CD8-positive, alpha-beta memory T cell (primary cell): ENCODE results near the gene TEX28. TPM values are rescaled to one million over a fixed set of nuclear protein-coding genes. Genes with fewer than 3 reads are reported as not detected.
A peak's percentile ranks its signal among the peaks of the same experiment; 100 is the strongest.
"Not testable (repeated sequence)": the region's sequence is repeated elsewhere in the genome, so short reads cannot be mapped to it uniquely, and the experiment has no call there.

Experiments
- CTCF ChIA-PET: fragments of 350-600 bp; sonication (Branson Sonifier 250); formaldehyde crosslinking; loops from one replicate; lab custom pipeline; 2021; ENCODE audit warnings: antibody characterized with exemption; lab: Charles Lee
- POLR2A ChIA-PET: fragments of 350-600 bp; sonication (Branson Sonifier 250); formaldehyde crosslinking; loops from one replicate; lab custom pipeline; 2021; ENCODE audit warnings: antibody characterized with exemption; lab: Charles Lee
- DNase-seq, 5 donors: peaks; one replicate each; pipeline versions ENCODE4 v3.0.0 to v3.0.0-alpha.2; 2020 to 2022; ENCODE audit warnings: mixed read lengths in 1 of 5
- H3K27ac ChIP-seq: one replicate; pipeline ENCODE4 v1.7.0; 2013; ENCODE audit warnings: low read depth, mild to moderate bottlenecking, low read length, moderate library complexity
- H3K27me3 ChIP-seq: 2 replicates; pipeline ENCODE4 v1.7.0; 2013; ENCODE audit warnings: low read length, mild to moderate bottlenecking; ENCODE audit not compliant: insufficient read depth, poor library complexity, severe bottlenecking
- H3K36me3 ChIP-seq: 2 replicates; pipeline ENCODE4 v1.7.0; 2013; ENCODE audit warnings: mild to moderate bottlenecking, low read length, moderate library complexity; ENCODE audit not compliant: insufficient read depth
- H3K4me1 ChIP-seq: 2 replicates; pipeline ENCODE4 v1.7.0; 2013; ENCODE audit warnings: mild to moderate bottlenecking, low read length, moderate library complexity; ENCODE audit not compliant: insufficient read depth
- H3K4me3 ChIP-seq: 2 replicates; pipeline ENCODE4 v1.7.0; 2013; ENCODE audit warnings: mild to moderate bottlenecking, low read length
- H3K9me3 ChIP-seq: 2 replicates; pipeline ENCODE4 v1.7.0; 2013; ENCODE audit warnings: mild to moderate bottlenecking, low read length
- H3K27ac Mint-ChIP-seq, 8 donors: one replicate each; pipeline ENCODE4 v1.8.0; 2020 to 2021; ENCODE audit warnings: mixed read lengths in 8 of 8, mild to moderate bottlenecking in 6 of 8, inconsistent platforms in 3 of 8, moderate library complexity in 3 of 8
- H3K27me3 Mint-ChIP-seq, 2 donors: one replicate each; pipeline ENCODE4 v1.8.0; 2020 to 2021; ENCODE audit warnings: mixed read lengths in 2 of 2, mild to moderate bottlenecking in 1 of 2, moderate library complexity in 1 of 2
- H3K36me3 Mint-ChIP-seq, 3 donors: one replicate each; pipeline ENCODE4 v1.8.0; 2020 to 2021; ENCODE audit warnings: mixed read lengths in 3 of 3, inconsistent platforms in 1 of 3, mild to moderate bottlenecking in 1 of 3
- H3K4me1 Mint-ChIP-seq, 3 donors: one replicate each; pipeline ENCODE4 v1.8.0; 2020 to 2021; ENCODE audit warnings: mixed read lengths in 3 of 3, inconsistent platforms in 1 of 3, mild to moderate bottlenecking in 1 of 3
- H3K4me3 Mint-ChIP-seq, 7 donors: one replicate each; pipeline ENCODE4 v1.8.0; 2020 to 2021; ENCODE audit warnings: mixed read lengths in 7 of 7, mild to moderate bottlenecking in 6 of 7, moderate library complexity in 4 of 7, inconsistent platforms in 2 of 7
- H3K9me3 Mint-ChIP-seq, 5 donors: one replicate each; pipeline ENCODE4 v1.8.0; 2020 to 2022; ENCODE audit warnings: mixed read lengths in 5 of 5, mild to moderate bottlenecking in 3 of 5, moderate library complexity in 2 of 5, inconsistent platforms in 1 of 5
- polyA plus RNA-seq: library from polyadenylated mRNA; unstranded; fragments of 300-500 nt; fragmentation: Illumina TruSeq; gene quantifications from one replicate; pipeline ENCODE4 v1.2.3, GENCODE V29; 2021
- total RNA-seq, 2 experiments: library from RNA; stranded (reverse); gene quantifications; one replicate each; pipeline ENCODE4 v1.2.3, GENCODE V29; 2021

TEX28 gene
- total and polyA plus RNA-seq, 3 experiments from 2014 or later, result not detected

GRCh38 chrX:154258711-154259110 is 36.2 kb downstream of the TEX28 start:
- H3K27me3 ChIP-seq, H3K36me3 ChIP-seq, H3K36me3 Mint-ChIP-seq, H3K4me3 Mint-ChIP-seq, H3K4me1 ChIP-seq, H3K4me1 Mint-ChIP-seq, DNase-seq, H3K4me3 ChIP-seq, H3K27ac ChIP-seq, H3K27ac Mint-ChIP-seq, H3K27me3 Mint-ChIP-seq, CTCF ChIA-PET, H3K9me3 ChIP-seq, H3K9me3 Mint-ChIP-seq, POLR2A ChIA-PET: not testable (repeated sequence)

GRCh38 chrX:154257282-154257681 is 37.6 kb downstream of the TEX28 start, which contains the start of gene OPN1MW3:
Gene OPN1MW3 (plus strand): TSS chrX:154257582. CDS start chrX:154257620, 38 bp downstream.
- H3K9me3 ChIP-seq, H3K4me1 Mint-ChIP-seq, H3K4me3 Mint-ChIP-seq, CTCF ChIA-PET, H3K27me3 ChIP-seq, H3K4me3 ChIP-seq, POLR2A ChIA-PET, H3K4me1 ChIP-seq, H3K27ac Mint-ChIP-seq, H3K27ac ChIP-seq, H3K9me3 Mint-ChIP-seq, H3K27me3 Mint-ChIP-seq, H3K36me3 Mint-ChIP-seq, H3K36me3 ChIP-seq, DNase-seq: not testable (repeated sequence)

- H3K27me3 ChIP-seq, H3K9me3 Mint-ChIP-seq, H3K9me3 ChIP-seq, H3K27ac Mint-ChIP-seq, DNase-seq, H3K27ac ChIP-seq, H3K4me1 Mint-ChIP-seq, POLR2A ChIA-PET, H3K4me3 ChIP-seq, H3K36me3 ChIP-seq, H3K4me1 ChIP-seq, H3K4me3 Mint-ChIP-seq, H3K36me3 Mint-ChIP-seq, CTCF ChIA-PET, H3K27me3 Mint-ChIP-seq: not testable (repeated sequence)
Measured at GRCh38 chrX:154248076-154248475, 46.8 kb downstream of the TEX28 start.

- H3K4me3 ChIP-seq, H3K9me3 Mint-ChIP-seq, H3K27me3 Mint-ChIP-seq, H3K4me1 ChIP-seq, H3K36me3 ChIP-seq, CTCF ChIA-PET, H3K27ac ChIP-seq, H3K36me3 Mint-ChIP-seq, H3K9me3 ChIP-seq, H3K4me1 Mint-ChIP-seq, H3K27me3 ChIP-seq, H3K4me3 Mint-ChIP-seq, POLR2A ChIA-PET: not testable (repeated sequence)
- peak in 2 of 5 donors; percentile 55 to 59 for DNase-seq
- peak overlapping the region in 1 of 8 donors; percentile 38 for H3K27ac Mint-ChIP-seq
Measured at GRCh38 chrX:154247377-154248045, 47.4 kb downstream of the TEX28 start.

- H3K4me1 Mint-ChIP-seq, H3K9me3 ChIP-seq, H3K4me3 Mint-ChIP-seq, DNase-seq, POLR2A ChIA-PET, H3K4me3 ChIP-seq, H3K36me3 Mint-ChIP-seq, H3K27me3 Mint-ChIP-seq, H3K9me3 Mint-ChIP-seq, H3K27me3 ChIP-seq, H3K4me1 ChIP-seq, H3K36me3 ChIP-seq, H3K27ac ChIP-seq: not testable (repeated sequence)
- CTCF ChIA-PET, result interaction anchor here (0.7 kb wide), 1 partner anchor 114 kb away, joined by 4 read pairs; no protein-coding TSS in a partner anchor
- peak overlapping the region in 3 of 8 donors; percentile 2 to 90 (median 57) for H3K27ac Mint-ChIP-seq
Measured at GRCh38 chrX:154239982-154240503, 54.9 kb downstream of the TEX28 start.

GRCh38 chrX:154238939-154239559 is 55.9 kb downstream of the TEX28 start:
- H3K36me3 ChIP-seq, H3K27ac ChIP-seq, H3K4me1 ChIP-seq, H3K27me3 ChIP-seq, CTCF ChIA-PET, POLR2A ChIA-PET, H3K36me3 Mint-ChIP-seq, H3K9me3 ChIP-seq, H3K27ac Mint-ChIP-seq, DNase-seq, H3K4me3 ChIP-seq, H3K27me3 Mint-ChIP-seq, H3K9me3 Mint-ChIP-seq, H3K4me1 Mint-ChIP-seq, H3K4me3 Mint-ChIP-seq: not testable (repeated sequence)

GRCh38 chrX:154233620-154234019 is 61.3 kb downstream of the TEX28 start:
- H3K4me1 Mint-ChIP-seq, H3K36me3 Mint-ChIP-seq, H3K9me3 ChIP-seq, POLR2A ChIA-PET, H3K27ac Mint-ChIP-seq, H3K27ac ChIP-seq, H3K4me3 Mint-ChIP-seq, H3K27me3 Mint-ChIP-seq, H3K4me3 ChIP-seq, H3K9me3 Mint-ChIP-seq, H3K4me1 ChIP-seq, H3K27me3 ChIP-seq, DNase-seq, H3K36me3 ChIP-seq, CTCF ChIA-PET: not testable (repeated sequence)

GRCh38 chrX:154231443-154231842 is 63.5 kb downstream of the TEX28 start:
- H3K4me1 Mint-ChIP-seq, CTCF ChIA-PET, H3K36me3 Mint-ChIP-seq, H3K27me3 Mint-ChIP-seq, H3K4me3 Mint-ChIP-seq, DNase-seq, H3K27ac ChIP-seq, H3K9me3 ChIP-seq, H3K27me3 ChIP-seq, H3K27ac Mint-ChIP-seq, H3K4me3 ChIP-seq, H3K9me3 Mint-ChIP-seq, POLR2A ChIA-PET, H3K4me1 ChIP-seq, H3K36me3 ChIP-seq: not testable (repeated sequence)
